GM12874 (cell line): ENCODE data around the gene SLC6A18.

Source experiments
- CTCF ChIP-seq: IDR thresholded peaks from 2 replicates; pipeline ENCODE4 v1.5.1; 2011; ENCODE audit warnings: low read depth, mild to moderate bottlenecking, control low read depth, low read length, moderate library complexity; ENCODE audit not compliant: insufficient read depth

The SLC6A18 gene

GRCh38 chr5:1206521-1207412, 18.4 kb upstream of the SLC6A18 start:
- TF ChIP-seq CTCF, result no peak

- no peak for TF ChIP-seq CTCF
Observed at GRCh38 chr5:1207555-1207954, 17.6 kb upstream of the SLC6A18 start.

DNA sequence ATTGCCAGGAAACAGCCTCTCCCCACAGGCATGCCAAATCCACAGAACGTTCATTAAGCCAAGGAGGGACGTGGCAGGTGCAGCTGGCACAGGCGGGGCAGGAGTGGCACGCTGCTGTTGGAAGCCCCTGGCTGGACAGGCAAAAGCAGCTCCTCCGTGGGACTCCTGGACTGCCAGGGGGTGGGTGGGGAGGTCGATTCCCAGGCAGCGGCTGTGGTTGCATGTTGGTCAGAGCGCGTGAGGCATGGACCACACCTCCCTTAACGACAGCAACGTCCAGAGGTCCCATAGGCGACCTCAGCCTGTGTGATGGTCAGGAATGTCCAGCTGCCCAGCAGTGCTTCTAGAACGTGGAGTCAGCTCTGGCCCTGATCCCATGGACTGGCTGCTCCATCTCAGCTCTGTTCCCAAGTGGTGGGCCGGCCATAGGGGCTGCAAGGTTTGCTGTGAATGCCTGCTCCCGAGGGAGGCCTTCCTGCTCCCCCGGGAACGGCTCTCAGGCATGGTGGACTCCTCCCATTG, 16.9 kb upstream of the SLC6A18 start:
- TF ChIP-seq CTCF, result no peak

- peak; percentile 30 for TF ChIP-seq CTCF
Observed at GRCh38 chr5:1208743-1209488, 16.3 kb upstream of the SLC6A18 start.

DNA sequence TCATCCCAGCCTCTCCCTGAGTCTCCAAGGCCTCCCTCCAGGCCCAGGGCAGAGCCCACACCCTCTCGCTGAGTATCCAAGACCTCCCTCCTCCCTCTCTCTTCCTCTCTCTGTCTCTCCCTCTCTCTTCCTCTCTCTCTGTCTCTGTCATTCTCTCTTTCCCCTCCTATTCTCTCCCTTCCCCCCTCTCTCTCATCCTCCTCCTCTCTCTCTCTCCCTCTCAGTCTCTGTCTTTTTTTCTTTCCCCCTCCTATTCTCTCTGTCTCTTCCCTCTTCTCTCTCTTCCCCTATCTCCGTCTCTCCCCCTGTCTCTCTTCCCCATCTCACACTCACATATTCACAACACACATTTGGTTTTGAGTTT, 15.7 kb upstream of the SLC6A18 start:
- TF ChIP-seq CTCF, result no peak

GRCh38 chr5:1209896-1210776, 15.0 kb upstream of the SLC6A18 start:
- TF ChIP-seq CTCF, result no peak
